Forelimb muscle (tissue), 1 donor: ENCODE data around the gene TBC1D2. TPM values are rescaled to one million over a fixed set of nuclear protein-coding genes. Genes with fewer than 3 reads are reported as not detected.
"Not testable (repeated sequence)": the region's sequence is repeated elsewhere in the genome, so short reads cannot be mapped to it uniquely, and the experiment has no call there.

ENCODE experiments used
- DNase-seq: peaks from one replicate; pipeline ENCODE4 v3.0.0-alpha.2; 2013; ENCODE audit warnings: low read depth
- polyA plus RNA-seq: library from polyadenylated mRNA; unstranded; fragments of 120-200 nt; gene quantifications from one replicate; pipeline ENCODE4 v1.2.1, GENCODE V29; 2013; ENCODE audit not compliant: insufficient read length

The TBC1D2 gene
- polyA plus RNA-seq, 1 donor, result 2.2 TPM

GRCh38 chr9:98189412-98189811, 66.0 kb downstream of the TBC1D2 start:
- no peak for DNase-seq

DNA sequence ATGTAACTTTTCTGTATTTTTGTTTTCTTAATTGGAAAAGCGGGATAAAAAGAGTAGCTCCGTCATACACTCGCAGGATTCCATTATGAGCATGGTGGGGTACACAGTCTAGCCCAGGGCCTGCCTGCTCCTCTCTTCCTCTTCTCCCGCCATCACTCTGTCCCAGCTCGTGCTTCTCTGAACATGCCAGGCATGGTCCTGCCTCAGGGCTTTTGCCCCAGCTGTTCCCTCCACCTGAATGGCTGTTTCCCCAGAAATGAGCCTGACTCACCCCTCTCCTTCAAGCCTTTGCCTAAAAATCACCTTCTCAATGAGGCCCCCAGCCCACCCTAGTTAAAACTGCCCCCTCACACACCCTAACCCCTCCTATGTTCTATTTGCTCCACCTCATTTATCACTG, 67.5 kb downstream of the TBC1D2 start:
- DNase-seq, result no peak

GRCh38 chr9:98186236-98186635, 69.2 kb downstream of the TBC1D2 start:
- no peak for DNase-seq

GRCh38 chr9:98185611-98186171, 69.8 kb downstream of the TBC1D2 start:
- DNase-seq, result no peak

GRCh38 chr9:98185021-98185567, 70.4 kb downstream of the TBC1D2 start:
- DNase-seq, result no peak

DNA sequence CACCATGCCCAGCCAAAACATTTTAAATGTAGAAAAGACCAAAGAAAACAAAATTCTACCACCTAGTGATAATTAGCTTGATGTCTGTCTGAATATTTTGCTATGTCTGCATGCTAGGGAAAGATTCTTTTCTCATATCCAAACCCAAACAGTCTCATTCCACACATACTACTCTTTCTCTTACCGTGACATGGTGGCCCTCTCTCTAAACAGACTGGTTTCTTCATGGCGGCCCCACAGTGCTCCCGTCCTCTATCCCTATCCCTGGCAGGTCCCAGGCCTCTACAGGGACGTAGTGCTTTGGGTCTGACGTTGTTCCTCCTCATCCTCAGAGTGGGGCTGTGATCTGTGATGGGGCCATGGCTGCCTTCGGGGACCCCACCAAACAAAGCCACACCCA, 71.1 kb downstream of the TBC1D2 start:
- DNase-seq, result no peak

GRCh38 chr9:98182889-98183599, 72.4 kb downstream of the TBC1D2 start:
- no peak for DNase-seq

GRCh38 chr9:98182069-98182820, 73.2 kb downstream of the TBC1D2 start:
- no peak for DNase-seq

DNA sequence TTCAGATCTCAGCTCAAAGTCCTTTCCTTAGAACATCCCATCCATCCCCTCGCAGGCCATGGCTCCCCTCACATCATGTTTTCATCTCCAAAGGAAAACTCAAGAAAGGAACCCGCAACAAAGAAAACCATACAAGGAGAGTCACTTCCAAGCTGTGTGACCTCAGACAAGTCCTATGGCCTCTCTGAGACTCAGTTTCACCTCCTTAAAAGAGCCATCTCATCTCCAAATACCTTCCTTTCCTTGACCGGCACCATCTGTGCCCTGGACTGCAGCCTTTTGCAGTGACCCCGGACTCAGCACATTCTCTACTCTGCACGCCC, 73.7 kb downstream of the TBC1D2 start:
- no peak for DNase-seq

- DNase-seq, result no peak
Observed at GRCh38 chr9:98180996-98181395, 74.5 kb downstream of the TBC1D2 start.

- no peak for DNase-seq
Observed at GRCh38 chr9:98178874-98179850, 76.3 kb downstream of the TBC1D2 start.

DNA sequence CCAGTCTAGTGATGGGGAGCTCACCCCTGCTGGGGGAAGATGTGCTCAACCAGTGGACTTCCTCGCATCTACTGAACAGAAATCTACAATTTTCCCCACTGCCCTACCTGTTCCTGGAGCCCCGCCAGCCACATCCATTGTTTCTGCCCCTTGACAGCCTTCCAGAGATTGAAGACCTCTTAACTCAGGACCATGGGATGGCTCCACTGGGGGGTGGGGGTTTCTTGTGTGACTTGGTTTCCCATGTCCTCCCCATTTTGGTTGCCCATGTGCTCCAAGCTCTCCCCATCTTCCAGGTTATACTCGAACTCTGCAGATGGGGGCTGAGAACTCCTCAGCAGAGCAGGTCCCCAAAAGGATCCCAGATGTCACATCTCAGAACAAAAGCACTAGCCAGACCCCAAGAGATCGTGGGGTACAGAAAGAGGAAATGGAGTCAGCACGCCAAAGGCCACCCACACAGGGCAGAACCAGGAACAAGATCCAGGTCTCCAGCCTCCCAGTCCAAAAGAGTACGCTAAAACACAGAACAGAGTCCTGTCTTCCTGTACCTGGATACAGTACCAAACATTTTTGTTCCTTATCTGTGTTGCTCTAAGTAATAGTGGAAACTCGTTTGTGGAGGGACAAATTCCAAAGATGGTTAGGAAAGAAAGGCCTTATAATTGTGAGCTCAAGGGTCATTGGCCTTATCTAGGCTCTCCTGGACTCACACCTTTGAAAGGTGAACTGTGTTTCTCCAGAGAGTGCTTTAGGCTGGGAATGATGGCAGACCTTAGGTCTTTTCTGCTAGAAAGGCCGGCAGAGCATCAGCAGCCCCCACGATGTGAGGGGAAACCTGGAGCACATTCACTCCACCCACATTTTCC, 78.8 kb downstream of the TBC1D2 start:
- no peak for DNase-seq

DNA sequence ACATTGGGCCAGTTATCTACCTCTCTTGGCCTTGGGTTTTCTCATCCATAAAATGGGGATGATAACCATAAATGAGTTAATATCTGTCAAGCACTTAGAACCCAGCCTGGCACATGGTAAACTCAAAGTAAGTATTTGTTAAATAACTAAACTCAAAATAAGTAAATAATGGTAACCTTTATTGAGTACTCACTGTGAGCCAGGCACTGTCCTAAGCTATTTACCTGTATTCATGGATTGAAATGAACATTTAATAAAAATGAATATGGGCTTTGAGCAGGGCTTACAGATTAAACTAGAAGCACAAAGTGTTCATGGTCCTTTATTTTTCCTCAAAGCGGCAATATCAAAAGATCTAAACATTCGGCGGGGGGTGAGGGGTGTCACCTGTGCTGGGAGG, 79.7 kb downstream of the TBC1D2 start:
- DNase-seq, result no peak

- DNase-seq, result no peak
Observed at GRCh38 chr9:98175028-98175569, 80.3 kb downstream of the TBC1D2 start.

DNA sequence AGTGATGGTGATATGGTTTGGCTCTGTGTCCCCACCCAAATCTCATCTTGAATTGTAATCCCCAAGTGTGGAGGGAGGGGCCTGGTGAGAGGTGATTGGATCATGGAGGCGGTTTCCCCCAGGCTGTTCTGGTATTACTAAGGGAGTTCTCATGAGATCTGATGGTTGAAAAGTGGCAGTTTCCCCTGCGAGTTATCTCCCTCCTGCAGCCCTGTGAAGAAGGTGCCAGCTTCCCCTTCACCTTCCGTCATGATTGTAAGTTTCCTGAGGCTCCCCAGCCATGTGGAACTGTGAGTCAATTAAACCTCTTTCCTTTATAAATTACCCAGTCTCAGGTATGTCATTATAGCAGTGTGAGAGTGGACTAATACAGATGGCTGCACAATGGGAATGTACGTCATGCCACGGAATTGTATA, 80.9 kb downstream of the TBC1D2 start:
- not testable (repeated sequence) for DNase-seq

DNA sequence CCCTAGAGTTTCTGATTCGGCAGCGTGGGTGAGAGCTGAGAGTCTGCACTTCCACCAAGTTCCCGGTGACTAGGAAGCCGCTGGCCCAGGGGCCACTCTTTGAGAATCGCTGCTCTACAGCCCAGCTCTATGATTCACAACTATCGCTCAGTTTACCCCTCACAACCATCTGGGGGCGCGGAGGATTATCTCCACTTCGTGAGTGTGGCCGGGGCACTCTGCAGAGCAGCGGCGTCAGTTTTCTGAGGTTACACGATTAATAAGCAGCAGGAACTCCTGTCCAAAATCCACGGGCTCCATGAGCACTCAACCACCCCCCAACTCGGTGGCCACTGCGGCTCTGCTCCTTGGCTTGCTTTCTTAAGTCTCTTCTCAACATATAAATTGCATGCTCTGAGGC, 82.3 kb downstream of the TBC1D2 start:
- no peak for DNase-seq

GRCh38 chr9:98172604-98173003, 82.8 kb downstream of the TBC1D2 start:
- no peak for DNase-seq

DNA sequence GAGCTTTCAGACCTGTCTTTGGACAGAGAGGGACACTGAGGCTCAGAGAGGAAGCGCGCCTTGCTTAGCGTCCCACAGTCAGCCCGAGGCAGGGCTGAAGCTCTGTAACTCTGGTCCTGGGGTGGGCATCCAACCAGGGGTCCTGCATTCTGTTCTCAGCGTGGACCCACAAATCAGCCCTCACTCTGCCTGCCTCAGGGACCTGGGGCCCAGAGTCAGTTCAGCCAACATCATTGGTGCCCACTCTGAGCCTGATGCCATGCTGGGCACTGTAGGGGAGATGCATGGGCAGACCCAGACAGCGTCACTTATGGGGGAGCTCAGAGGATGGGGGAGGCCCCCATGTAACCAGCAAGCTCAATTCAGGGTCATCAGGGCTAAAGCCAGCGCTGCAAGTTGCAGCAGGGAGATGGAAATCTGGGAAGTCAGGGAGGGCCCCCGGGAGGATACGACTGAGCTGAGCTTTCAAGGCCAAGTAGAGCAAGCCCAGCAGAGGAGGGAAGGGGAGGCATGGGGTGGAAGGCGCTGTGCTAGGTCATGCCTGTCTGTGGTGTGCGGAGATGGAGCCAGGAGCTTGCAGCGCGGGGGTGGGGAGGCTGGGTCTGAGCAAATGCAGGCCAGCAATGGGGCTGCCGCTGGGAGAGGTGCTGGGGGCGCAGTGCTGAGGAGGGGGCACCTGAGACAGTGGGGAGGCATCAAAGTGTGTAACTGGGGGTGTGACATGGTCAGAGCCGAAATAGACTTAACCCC, 84.1 kb downstream of the TBC1D2 start:
- no peak for DNase-seq

- DNase-seq, result no peak
Observed at GRCh38 chr9:98168941-98169488, 86.4 kb downstream of the TBC1D2 start.
